Measurements from ENCODE around the gene HECW1.
"Not testable (repeated sequence)": the region's sequence is repeated elsewhere in the genome, so short reads cannot be mapped to it uniquely, and the experiment has no call there.

Gene HECW1

DNA sequence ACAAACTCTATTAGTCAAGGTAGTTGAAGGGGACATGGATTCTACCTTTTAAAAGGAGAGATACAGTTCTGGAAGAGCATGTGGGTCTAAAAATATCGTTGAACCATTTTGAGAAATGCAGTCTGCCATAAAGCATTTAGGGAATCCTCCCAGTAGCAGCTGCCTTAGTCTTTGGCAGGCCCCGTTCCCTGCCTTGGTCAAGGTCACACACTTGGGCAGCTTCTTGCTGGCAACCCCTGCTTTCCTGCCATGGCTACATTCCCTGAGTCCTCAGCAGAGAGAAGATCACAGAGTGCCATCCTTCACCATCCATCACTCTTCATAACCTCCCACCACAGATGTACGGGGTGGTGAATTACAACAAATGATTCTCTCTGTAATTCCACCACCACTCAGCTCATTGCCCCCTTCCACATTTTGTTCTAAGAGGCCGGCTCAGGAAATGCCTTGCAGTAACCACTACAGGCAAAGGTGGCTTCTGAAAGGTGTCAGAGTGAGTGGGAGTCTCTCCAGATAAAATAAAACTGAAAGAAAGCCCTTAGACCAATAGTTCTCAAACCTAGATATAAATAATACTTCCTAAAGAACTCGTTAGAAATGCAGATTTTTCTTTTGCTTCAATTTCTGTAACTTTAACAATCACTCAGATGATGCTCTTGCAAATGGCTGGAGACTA is 349.0 kb downstream of the HECW1 start:
- DNase-seq (ENCODE audit: low read depth in 3 of 3, low spot score in 1 of 3): no peak

DNA sequence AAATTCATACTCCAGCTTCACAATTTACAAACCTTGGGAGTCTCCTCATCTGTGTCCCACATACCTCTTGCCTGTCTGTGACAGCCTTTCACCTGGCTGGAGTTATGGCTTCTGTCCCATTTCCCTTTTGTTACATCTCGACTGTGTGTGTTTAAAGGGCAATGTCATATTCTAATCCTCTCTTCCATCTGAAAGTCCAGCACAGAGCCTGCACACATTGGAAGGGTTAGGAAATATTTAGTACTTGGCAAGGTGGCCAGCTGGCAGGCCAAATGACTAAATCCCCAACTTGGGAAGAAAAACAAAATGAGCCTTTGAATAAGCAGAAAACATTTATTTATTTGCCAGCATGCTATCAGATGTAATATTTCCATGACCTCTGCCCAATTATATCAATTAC is 350.4 kb downstream of the HECW1 start:
- no peak for DNase-seq (ENCODE audit: low read depth in 3 of 3, low spot score in 1 of 3)

DNA sequence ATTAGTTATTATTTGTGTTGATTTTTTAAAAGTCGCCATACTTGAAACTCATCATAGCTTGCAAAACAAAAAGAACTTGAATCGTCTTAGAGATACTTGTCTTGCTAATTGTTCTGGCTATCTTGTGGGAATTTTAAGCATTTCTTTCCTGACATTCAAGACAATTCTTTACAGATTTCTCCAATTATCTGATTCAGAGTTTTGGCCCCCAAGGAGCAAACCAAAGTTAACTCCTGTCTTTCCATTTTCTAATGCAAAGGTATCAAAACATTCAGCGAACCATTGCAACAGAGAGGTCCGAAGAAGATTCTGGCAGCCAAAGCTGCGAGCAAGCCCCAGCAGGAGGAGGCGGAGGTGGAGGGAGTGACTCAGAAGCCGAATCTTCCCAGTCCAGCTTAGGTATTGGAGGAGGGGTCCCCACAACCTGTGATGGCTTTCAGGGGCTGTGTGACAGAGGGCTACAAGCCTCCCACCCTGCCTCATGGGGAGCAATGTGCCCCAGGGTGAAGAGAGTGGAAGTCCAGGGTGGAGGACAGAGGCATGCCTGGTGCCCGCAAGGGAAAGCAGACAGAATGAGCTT is 351.0 kb downstream of the HECW1 start:
- DNase-seq (ENCODE audit: low read depth in 3 of 3, low spot score in 1 of 3): no peak

DNA sequence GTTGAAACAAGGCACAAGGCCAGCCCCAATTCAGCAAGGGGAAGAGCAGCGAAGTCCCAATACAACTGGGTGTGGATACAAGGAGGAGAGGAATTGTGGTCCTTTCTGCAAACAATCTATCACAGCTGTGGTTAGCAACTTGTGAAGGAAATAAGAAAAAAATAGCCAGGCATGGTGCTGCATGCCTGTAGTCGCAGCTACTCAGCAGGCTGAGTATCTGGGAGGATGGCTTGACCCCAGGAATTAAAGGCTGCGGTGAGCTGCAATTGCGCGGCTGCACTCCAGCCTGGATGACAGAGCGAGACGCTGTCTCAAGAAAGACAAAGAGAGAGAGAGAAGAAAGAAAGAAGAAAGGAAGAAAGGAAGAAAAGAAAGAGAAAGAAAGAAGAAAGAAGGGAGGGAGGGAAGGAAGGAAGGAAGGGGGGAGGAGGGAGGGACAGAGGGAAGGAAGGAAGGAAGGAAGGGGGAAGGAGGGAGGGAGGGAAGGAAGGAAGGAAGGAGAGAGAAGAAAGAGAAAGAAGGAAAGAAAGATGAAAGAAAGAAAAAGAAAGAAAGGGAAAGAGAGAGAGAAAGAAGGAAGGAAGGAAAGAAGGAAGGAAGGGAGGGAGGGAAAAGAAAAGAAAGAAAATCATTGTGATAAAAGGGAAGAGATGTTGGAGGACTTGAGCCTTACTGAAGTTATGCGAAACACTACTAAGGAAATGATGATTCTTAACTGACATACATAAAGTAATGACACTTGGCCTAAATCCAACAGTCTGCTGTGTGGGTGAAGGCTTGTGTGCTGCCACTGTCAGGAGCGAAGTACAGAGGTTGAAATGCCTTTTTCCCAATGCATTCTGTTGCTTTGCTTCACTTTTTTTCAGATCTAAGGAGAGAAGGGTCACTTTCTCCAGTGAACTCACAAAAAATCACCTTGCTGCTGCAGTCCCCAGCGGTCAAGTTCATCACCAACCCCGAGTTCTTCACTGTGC is 353.4 kb downstream of the HECW1 start:
- no peak for DNase-seq (ENCODE audit: low read depth in 3 of 3, low spot score in 1 of 3)

DNA sequence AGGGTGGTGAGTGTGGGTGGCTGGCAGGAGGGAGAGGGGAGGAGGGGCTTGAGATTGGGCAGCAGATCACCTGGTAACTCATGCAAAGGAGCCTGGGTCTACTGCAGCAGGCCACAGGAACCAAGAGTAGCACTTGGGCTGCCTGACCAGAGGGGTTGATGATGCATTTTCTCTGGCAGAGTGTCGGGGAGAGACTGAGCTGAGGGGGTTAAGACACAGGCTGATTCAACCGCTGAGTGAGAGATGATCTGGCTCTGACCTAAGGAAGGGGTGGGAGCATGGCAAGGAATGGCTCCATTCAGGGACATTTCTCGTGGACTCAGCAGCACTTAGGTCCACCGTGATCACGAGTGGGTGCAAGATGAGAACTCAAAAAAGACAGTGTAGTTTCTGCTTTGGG is 355.0 kb downstream of the HECW1 start:
- no peak for DNase-seq (ENCODE audit: low read depth in 3 of 3, low spot score in 1 of 3)

DNA sequence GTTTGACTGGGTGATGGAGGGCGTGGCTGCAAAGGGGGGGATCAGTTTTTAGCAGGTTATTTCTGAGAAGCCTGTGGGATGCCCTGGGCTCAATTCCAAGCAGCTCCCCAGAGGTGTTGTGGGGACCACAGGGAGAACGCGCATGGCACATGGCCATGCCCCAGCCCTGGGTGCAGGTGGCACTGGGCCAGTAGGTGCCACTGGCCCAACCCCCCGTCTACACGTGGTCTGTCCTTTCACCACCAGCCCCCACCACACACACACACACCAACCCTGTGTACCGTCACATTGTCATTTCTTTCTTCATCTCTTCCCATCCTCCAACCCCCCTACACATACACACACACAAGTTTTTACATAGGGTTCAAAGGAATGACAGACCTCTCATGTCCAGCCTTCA is 355.4 kb downstream of the HECW1 start:
- DNase-seq (ENCODE audit: low read depth in 3 of 3, low spot score in 1 of 3): no peak

DNA sequence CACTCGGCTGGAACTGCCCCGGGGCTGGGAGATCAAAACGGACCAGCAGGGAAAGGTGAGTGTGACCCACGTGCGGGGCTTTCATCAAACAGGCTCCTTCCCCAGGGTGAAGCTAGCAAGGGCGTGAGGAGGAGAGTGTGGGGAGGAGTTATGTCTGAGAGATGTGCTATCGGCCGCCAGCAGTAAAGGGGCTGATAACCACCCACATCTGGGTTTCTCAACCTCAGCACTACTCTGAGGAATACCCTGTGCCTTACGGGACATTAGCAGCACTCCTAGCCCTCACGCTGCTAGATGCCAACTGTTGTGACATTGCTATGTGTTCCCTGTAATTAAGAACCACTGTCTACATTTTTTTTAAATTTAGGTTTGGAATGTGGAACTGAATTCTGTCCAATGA is 356.6 kb downstream of the HECW1 start:
- no peak for DNase-seq (ENCODE audit: low read depth in 3 of 3, low spot score in 1 of 3)

DNA sequence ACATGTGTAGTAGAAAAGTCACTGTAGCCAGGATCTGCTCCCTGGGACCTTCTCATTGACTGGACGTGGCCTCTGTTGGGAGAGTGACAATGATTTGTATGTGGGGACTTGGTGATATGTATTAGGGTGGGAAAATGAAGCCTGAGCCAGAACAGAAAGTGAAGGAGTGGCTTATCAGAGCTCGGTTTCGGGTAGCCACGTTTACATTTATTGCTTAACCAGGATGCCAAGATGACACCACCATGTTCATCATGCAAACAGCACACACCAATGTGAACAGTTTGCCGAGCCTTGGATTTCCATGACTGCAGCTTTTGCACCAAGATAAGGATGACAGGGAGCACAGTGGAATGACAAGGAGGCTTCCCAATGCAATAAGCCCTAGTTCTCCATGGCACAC is 357.7 kb downstream of the HECW1 start:
- DNase-seq (ENCODE audit: low read depth in 3 of 3, low spot score in 1 of 3): no peak

DNA sequence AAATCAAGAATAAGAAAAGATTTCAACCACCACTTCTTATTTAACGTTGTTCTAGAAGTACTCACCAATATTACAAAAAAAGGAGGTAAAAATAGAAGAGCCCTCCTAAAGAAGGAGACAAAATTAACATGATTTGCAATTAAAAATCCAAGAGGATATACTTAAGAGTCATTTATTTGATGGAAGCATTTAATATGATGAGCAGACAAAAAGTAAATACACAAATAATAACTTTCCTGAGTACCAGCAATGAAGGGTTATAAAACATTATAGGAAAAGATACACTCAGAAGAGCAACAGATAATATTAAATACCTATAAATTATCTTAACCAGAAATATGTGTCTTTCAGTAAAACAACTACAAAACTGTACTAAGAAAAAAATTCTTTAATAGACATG is 363.5 kb downstream of the HECW1 start:
- DNase-seq (ENCODE audit: low read depth in 3 of 3, low spot score in 1 of 3): no peak

DNA sequence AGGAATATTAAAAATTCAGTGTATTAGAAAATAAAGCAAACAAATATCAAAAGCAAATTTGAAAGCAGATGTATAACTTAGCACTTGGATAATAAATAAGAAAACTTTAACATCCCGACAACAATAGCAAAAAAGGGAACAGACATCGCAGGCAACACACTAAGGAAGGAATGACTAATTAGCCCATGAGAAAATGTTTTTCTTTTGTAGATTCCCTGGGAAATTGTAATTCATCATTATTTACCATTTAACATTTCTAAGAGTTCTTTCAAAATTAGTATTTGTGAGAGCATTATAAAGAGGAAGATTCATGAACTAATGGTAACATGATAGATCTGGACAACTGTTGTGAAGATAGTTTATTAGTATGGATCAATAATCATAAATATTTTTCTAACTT is 364.4 kb downstream of the HECW1 start:
- DNase-seq (ENCODE audit: low read depth in 3 of 3, low spot score in 1 of 3): no peak

DNA sequence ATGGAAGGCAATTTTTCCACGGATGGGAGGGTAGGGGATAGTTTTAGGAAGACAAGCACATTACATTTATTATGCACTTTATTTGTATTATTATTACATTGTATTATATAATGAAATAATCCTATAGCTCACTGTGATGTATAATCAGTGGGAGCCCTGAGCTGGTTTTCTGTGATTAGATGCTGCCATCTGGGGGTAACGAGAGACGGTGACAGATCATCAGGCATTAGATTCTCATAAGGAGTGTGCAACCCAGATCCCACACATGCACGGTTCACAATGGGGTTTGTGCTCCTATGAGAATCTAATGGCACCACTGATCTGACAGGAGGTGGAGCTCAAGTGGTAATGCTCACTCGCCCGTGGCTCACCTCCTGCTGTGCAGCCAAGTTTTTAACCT is 366.6 kb downstream of the HECW1 start:
- no peak for DNase-seq (ENCODE audit: low read depth in 3 of 3, low spot score in 1 of 3)

DNA sequence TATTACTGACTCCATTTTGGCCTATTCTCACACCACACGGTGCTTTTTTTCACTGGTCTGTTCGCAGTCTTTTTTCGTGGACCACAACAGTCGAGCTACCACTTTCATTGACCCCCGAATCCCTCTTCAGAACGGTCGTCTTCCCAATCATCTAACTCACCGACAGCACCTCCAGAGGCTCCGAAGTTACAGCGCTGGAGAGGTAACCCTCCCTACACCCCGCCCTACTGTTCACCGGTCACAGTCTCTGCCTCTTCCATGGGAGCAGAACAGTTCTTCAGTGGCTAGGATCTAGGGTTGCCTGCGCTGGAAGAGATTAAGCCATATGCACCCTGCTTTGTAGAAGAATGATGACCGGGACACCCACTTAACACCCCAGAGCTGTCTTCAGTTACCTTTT is 367.1 kb downstream of the HECW1 start:
- no peak for DNase-seq (ENCODE audit: low read depth in 3 of 3, low spot score in 1 of 3)

DNA sequence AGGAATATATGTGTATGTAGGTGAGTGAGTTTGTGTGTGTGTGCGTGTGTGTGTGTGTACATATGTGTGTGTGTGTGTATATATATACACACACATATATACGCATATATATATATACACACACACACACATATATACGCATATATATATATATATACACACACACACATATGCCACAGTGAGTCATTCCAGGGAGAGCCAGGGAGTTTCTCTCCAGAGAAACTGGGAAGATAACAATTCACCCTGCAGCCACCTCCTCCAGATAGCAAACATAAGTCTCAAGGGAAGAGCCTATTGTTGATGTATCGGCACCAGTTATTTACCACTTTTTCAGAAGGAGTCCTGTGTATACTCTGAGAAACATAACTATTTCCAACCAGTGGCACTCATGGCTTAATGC is 368.1 kb downstream of the HECW1 start:
- DNase-seq (ENCODE audit: low read depth in 3 of 3, low spot score in 1 of 3): no peak

DNA sequence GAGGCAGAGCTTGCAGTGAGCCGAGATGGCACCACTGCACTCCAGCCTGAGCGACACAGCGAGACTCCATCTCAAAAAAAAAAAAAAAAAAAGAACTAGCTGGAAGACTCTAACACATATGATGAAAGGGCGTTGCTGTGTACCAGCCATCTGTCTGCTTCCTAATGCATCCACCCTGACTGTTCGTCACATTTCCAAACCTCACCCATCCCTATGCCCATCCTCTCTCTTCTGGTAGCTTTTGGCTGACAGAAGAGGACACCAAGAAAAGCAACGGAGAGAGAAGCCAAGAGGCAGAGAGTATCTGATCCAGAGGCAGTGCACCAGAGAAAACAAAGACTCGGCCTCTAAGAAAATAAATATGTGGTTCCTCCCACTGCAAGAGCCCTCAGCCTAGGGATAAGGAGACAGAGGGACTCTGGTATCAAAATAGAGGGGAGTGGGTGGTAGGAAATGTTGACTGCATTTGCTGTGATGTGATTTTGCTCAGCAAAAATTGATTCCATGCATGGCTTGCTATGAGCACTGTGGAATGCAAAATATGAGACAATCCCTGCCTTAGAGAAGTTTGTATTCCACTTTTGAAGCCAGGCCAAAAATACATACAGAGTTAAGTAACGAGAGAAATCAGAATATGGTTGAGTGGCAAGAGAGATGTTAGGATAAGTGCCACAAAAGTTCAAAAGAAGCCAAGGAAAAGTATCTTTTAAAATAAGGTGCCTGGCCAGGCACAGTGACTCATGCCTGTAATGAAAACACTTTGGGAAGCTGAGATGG is 369.6 kb downstream of the HECW1 start:
- no peak for DNase-seq (ENCODE audit: low read depth in 3 of 3, low spot score in 1 of 3)

DNA sequence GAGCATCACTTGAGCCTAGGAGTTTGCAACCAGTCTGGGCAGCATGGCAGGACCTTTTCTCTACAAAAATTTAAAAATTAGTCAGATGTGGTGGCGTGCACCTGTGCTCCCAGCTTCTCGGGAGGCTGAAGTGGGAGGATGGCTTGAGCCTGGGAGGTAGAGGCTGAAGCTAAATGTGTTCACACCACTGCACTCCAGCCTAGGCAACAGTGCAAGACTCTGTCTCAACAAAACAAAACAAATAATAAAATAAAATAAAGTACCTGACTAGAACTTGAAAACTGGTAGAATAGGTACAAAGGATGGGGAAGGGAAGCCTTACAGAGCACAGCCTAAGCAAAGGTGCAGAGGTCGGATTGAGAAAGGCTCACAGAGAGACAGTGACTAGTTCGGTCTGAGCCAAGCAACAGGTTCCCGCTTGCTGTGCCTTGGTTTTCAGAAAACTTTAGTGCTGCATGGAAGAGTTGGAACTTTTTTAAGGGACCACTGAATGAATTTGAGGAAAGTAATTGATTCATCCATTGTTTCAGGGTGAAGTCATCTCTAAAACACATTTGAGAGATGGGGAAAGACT is 370.3 kb downstream of the HECW1 start:
- DNase-seq (ENCODE audit: low read depth in 3 of 3, low spot score in 1 of 3): no peak

DNA sequence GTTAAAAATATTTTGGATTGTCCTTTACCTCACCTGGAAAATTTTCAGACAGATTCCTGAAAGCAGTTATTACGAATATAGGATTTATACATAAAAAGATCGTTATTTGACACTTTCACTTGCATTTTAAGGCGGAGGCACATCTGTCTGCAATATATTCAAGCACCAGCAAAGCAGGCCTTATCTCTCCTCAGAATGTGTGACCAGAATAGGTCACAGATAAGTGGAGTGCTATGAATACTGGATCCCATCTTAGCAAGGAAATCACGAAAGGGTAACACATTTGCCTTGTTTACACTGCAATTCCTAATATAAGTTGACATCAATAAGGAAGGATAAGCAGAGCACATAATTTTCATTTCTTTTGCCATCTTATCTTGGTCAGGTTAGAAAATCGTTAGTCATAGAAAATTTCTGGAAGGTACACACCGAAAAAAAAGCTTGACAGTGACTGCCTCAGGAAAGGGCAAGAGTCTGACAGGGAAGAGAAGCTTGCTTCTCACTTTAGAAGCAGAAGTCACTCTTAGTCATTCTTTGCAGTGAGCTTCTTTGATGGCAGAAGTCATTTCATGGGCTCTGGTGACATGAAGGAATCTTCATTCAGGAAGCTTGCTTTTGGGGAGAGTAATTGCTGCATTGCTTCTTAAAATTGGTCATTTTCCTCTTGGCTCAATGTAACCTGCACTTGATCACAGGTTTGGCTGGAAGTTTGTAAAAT is 372.4 kb downstream of the HECW1 start:
- DNase-seq (ENCODE audit: low read depth in 3 of 3, low spot score in 1 of 3): no peak

DNA sequence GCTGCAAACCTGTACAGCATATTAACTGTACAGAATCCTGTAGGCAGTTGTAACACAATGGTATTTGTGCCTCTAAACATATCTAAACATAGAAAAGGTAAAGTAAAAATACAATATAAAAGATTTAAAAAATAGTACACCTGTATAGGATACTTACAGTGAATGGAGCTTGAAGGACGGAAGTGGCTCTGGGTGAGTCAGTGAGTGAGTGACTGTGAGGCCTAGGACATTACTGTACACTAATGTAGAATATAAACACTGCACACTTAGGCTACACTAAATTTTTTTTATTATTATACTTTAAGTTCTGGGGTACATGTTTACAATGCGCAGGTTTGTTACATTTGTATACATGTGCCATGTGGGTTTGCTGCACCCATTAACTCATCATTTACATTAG is 373.1 kb downstream of the HECW1 start:
- no peak for DNase-seq (ENCODE audit: low read depth in 3 of 3, low spot score in 1 of 3)

DNA sequence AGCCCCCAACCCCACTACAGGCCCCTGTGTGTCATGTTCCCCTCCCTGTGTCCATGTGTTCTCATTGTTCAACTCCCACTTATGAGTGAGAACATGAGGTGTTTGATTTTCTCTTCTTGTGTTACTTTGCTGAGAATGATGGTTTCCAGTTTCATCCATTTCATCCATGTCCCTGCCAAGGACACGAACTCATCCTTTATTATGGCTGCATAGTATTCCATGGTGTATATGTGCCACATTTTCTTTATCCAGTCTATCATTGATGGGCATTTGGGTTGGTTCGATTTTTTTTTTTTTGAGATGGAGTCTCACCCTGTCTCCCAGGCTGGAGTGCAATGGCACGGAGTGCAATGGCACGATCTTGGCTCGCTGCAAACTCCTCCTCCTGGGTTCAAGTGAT is 373.6 kb downstream of the HECW1 start:
- DNase-seq (ENCODE audit: low read depth in 3 of 3, low spot score in 1 of 3): not testable (repeated sequence)

DNA sequence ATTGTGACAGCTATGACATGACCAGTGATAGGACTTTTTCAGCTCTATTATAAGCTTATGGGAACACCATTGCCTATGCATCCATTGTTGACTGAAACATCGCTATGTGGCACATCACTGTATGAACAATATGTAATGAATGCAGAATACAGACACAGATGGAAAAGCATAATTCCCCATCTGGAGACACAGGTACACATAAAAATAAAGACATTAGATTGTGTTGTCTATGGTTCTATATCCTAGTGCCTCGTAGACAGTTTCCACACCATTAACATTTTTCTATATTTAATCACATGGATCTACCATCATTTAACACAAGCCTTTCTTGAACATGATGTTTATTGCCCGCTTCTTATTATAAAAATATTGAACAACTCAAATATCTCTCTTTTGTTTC is 374.2 kb downstream of the HECW1 start:
- no peak for DNase-seq (ENCODE audit: low read depth in 3 of 3, low spot score in 1 of 3)

DNA sequence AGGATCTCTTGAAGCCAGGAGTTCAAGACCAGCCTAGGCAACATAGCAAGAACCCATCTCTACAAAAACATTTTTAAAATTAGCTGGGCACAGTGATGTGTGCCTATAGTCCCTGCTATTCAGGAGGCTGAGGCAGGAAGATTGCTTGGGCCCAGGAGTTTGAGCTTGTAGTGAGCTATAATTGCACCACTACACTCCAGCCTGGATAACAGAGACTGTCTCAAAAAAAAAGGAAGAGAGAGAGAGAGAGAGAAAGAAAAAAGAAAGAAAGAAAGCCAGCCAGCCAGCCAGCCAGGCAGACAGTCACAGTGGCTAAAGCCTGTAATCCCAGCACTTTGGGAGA is 375.3 kb downstream of the HECW1 start:
- DNase-seq (ENCODE audit: low read depth in 3 of 3, low spot score in 1 of 3): no peak

DNA sequence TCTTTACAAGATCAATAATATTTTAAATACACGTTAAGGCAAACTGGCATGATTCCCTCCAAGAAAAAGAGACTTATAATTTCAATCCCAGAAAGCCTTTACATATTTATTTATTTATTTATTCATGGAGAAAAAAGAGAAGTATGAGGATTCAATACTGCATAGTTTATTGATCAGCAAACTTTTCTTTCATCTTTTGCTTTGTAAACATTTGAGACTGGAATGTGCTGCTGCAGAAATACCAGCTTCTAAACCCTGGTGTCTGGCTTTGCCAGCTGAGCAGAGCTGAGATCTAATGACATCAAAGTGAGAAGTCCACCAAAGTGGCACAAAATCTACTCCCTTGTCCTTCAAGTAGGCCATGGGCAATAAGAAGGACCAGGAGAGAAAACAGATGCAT is 376.8 kb downstream of the HECW1 start:
- no peak for DNase-seq (ENCODE audit: low read depth in 3 of 3, low spot score in 1 of 3)

Data from stimulated activated CD4-positive, alpha-beta T cell treated with anti-CD3 and anti-CD28 coated beads, TNF-alpha, amount 100 ng/mL, for 1 hour (primary cell).